Globus pallidus (tissue), 1 donor: ENCODE data around the gene ST13.
"Not testable (repeated sequence)": the region's sequence is repeated elsewhere in the genome, so short reads cannot be mapped to it uniquely, and the experiment has no call there.

ENCODE experiments used
- DNase-seq: peaks from one replicate; pipeline ENCODE4 v3.0.0-alpha.2; 2015; ENCODE audit warnings: low spot score

The ST13 gene

DNA sequence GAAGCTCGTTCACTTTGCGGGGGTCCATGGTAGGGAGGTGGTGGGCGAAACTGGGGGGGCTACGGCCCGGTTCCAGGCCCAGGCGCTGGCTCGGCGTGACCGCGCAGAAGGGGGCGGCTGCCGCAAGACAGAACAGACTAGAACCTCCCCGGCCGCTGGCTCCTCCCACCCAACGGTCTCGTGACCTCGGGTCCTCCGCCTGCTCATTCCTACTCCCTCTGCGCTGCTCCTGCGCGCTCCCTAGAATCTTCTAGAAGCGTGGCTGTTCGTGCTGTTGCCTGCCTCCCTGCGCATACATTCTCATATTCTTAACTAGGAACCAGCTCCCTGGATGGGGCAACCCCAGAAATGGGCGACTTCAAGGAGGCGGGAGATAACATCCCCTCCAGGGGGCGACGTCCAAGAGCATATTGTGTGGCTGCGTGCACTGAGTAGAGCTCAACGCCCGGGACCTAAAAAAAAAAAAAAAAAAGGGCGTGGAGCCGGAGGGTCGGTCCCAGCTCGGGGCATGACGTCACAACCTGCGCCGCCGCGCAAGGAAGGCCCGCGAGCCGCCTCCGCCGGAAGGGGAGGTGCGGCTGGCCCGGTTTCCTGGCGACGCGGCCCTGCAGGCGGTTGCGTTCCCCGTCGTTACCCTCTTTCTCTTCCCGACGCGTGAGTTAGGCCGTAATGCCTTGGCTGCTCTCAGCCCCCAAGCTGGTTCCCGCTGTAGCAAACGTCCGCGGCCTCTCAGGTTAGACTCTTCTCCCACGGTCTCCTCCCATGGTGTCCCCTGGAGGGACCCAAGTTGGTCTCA is at the start of gene ST13, which contains the start of gene XPNPEP3:
ST13 (minus strand) TSS at position 127 of the 796 bp plus-strand sequence; CDS start at position 28, 99 bp downstream.
XPNPEP3 (plus strand) TSS at position 636 of the 796 bp plus-strand sequence; CDS start at position 670, 34 bp downstream.
- DNase-seq = peak; percentile 96

- no peak for DNase-seq
Observed at GRCh38 chr22:40904101-40904500, 47.7 kb upstream of the ST13 start.

DNA sequence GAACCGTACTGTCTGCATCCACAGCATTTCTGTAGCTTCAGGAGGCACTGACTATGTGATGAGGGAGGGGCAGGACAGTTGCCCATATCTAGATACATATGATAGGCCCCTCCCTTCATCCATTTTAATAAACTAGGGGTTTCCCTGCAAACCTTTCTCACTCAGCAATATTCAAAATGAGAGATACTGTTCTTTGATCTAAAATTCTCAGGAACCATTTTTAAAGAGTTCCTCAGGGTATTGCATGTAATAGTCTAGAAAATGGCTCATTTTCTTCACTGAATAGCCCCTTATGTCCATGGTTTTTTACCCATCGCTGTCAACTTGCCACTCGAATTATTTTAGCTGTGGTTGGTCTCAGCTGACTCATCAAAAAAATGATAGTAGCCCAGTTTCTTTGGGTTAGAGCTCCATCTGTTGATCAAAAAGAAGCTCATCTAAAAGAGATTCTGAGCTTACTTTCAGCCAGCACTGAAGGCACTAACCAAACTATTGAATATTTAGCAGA is 42.5 kb upstream of the ST13 start:
- DNase-seq = peak; percentile 68

DNA sequence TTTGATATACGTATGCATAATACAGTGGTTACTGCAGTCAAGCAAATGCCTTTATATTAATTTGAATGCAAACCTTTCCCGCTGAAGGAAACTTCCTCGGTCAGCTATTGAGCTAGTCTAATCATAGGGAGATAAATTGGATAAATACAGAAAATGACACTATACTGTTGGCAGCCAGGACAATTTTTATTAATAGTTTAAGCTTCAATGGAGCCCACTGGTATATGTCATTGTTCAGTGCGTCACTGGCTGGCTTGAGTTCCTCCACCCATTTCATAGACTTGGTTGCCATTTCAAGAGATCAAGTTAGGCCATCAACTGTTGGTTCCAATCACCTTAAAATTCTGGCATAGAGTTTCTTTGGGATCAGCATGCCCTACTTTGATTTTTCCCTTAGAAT is 38.0 kb upstream of the ST13 start:
- no peak for DNase-seq

GRCh38 chr22:40890881-40891280 is 34.4 kb upstream of the ST13 start:
- DNase-seq = no peak

GRCh38 chr22:40889116-40889515 is 32.7 kb upstream of the ST13 start:
- DNase-seq = no peak

- no peak for DNase-seq
Observed at GRCh38 chr22:40878922-40879321, 22.5 kb upstream of the ST13 start.

DNA sequence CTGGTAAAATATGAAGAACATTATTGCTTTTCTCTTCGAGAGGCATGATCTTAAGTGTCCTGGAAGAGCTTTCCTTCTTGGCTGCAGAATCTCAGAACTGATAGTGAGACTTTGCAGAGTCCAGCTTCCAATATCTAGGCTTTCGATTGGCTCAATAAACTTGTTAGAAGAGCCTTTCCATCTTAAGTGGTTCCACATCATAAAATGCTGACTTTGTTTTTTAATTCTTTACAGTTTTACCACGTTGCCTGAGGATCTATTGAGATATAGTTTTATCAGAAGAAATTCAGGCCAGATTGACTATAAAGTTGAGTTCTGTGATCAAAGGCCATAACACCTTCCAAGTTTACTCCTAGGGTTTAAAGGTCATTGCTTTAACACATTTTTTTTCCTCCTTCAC is 21.0 kb upstream of the ST13 start:
- no peak for DNase-seq

- DNase-seq = no peak
Observed at GRCh38 chr22:40876907-40877306, 20.5 kb upstream of the ST13 start.

- no peak for DNase-seq
Observed at GRCh38 chr22:40875111-40875510, 18.7 kb upstream of the ST13 start.

- DNase-seq = no peak
Observed at GRCh38 chr22:40874016-40874415, 17.6 kb upstream of the ST13 start.

DNA sequence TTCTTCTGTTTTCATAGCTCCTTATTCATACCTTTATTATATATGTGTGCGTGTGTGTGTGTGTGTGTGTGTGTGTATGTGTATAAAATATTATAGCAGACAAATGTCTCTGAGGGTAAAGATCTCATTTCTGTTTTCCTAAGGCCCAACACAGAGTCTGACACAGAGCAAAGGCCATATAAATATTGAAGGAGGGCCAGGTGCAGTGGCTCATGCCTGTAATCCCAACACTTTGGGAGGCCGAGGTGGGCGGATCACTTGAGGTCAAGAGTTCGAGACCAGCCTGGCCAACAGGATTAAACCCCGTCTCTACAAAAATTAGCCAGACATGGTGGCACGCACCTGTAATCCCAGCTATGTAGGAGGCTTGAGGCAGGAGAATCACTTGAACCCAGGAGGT is 11.9 kb upstream of the ST13 start:
- DNase-seq = not testable (repeated sequence)

- no peak for DNase-seq
Observed at GRCh38 chr22:40867109-40867508, 10.7 kb upstream of the ST13 start.

DNA sequence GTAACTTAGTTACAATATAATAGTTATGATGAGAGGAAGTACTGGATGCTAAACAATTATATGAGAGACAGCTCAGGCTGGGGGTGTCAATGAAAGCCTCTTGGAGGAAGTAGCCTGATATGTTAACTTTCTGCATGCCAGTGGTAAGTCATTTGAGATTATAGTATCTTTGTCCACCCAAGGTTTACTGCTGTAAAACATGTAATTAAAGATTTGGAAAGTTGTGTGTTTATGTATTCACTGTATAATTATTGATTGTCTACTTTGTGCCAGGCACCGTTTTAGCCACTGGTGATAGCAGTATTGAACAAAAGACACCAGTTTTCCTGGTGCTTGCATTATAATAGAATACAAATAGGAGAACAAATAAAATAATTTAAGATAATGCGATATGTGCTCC is 6.1 kb upstream of the ST13 start:
- no peak for DNase-seq

DNA sequence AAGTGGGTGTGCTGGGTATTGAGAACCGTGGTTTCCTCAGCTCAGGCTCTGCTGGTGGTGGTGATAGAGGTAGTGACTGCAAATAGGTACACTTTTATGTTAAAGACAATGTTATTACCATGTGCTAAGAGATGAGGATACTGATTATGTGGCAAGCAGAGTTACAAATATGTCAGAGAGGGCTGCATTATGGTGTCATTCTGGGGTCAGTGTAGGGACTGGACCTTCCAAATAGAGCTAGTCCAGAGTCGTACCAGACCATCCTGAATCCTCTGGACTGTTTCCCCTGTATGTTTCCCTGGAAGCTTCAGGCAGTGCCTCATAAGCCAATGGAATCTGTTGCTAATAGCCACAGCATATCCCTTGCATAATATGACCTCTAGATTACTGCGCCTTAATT is 5.6 kb upstream of the ST13 start, which contains the start of gene DNAJB7:
DNAJB7 (minus strand) TSS at position 101 of the 400 bp plus-strand sequence. CDS start 119 bp downstream, outside the sequence.
- DNase-seq = no peak

DNA sequence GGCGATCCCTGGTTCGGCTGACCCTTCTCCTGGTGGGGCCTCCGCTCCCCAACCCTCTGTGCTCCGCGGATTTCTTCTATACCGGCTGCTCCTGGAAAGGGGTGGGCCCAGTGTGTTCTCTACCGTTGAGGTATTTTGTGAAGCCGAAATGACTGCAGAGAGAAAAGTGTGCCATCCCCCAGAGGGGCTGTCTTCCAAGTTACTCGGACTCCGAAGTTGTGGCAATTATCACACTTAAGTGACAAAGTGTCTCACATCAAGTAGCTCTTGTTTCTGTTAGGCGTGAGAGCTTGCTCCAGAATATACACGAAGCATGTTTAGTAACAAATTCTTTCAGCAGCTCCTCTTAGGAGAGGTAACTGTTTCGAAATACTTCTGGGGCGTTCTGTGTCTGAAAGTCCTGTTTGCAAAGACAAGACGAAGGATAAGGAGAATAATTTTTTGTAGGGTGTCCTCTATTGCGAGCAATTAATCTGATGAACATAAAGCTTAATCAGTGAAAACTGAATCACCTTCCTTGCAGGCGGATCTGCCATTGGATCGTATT is 943 bp upstream of the ST13 start:
- DNase-seq = no peak

GRCh38 chr22:40855979-40856512 is 393 bp downstream of the ST13 start:
- DNase-seq = peak; percentile 40

GRCh38 chr22:40855071-40855978 is 1.1 kb downstream of the ST13 start:
- DNase-seq = peak; percentile 18

- peak; percentile 7 for DNase-seq
Observed at GRCh38 chr22:40853961-40854360, 2.5 kb downstream of the ST13 start.

DNA sequence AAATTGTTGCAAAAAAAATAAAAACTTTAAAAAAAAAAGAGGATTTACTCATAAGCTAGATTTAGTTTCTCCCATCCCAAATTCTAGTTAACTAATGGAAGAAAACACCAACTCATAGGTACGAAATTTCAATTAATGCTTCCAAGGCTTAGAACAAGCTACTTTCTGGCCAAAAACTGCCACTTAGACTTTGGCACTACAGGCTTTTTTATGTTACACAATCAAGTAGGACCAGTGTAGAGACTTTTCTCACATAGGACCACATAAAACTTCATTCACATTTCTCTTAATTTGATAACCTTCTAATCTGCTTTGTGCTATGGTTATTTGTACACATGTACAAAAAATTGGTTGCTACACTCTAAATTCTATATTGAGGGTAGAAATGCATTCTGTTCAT is 3.1 kb downstream of the ST13 start:
- DNase-seq = no peak

DNA sequence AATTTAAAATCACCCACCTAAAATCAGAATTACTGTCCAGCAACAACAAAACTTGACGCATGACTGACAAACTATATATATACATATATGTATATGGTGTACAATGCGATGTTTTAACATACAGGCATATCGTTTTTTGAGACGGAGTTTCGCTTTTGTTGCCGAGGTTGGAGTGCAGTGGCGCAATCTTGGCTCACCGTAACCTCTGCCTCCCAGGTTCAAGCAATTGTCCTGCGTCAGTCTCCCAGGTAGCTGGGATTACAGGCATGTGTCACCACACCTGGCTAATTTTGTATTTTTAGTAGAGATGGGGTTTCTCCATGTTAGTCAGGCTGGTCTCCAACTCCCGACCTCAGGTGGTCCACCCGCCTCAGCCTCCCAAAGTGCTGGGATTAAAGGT is 10.6 kb downstream of the ST13 start:
- DNase-seq = not testable (repeated sequence)

DNA sequence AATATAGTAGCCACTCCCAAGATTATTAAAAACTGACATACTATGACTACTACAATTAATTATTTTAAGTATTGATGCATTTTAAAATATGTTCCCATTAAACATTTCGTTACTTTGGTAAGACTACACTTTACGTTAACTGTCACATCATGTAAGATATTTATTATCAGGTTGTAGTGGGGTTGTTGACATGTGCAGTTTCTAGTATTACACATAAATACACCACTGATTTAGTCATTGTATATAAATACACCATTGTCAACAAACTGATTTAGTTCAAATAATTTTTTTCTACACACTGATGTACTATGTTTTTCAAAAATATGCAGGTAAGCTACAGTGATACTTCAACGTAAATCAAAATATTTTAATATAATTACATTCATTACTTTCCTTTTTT is 11.5 kb downstream of the ST13 start:
- DNase-seq = no peak
